CD4-positive, CD25-positive, alpha-beta regulatory T cell (primary cell): ENCODE measurements around the gene ZFYVE19. TPM values are rescaled to one million over a fixed set of nuclear protein-coding genes. Genes with fewer than 3 reads are reported as not detected.

ENCODE experiments used
- ATAC-seq, 2 donors: fragments of 150-1000 bp; cut with Tn5 transposase; one replicate each; pipeline ENCODE4 v1.10.0; 2021; ENCODE audit warnings: low read depth in 2 of 2, moderate number of reproducible peaks in 2 of 2, moderate library complexity in 1 of 2
- DNase-seq, 3 donors: peaks; one replicate each; pipeline versions ENCODE4 v3.0.0 to v3.0.0-alpha.2; 2012 to 2022; ENCODE audit warnings: mixed read lengths in 1 of 3
- H3K27ac ChIP-seq: one replicate; pipeline ENCODE4 v1.7.0; 2013; ENCODE audit warnings: mild to moderate bottlenecking, low read length; ENCODE audit not compliant: insufficient read depth, poor library complexity, severe bottlenecking
- H3K27me3 ChIP-seq: one replicate; pipeline ENCODE4 v1.7.0; 2013; ENCODE audit warnings: low read length; ENCODE audit not compliant: control insufficient read depth, insufficient read depth
- H3K36me3 ChIP-seq: one replicate; pipeline ENCODE4 v1.7.0; 2013; ENCODE audit warnings: mild to moderate bottlenecking, low read length, moderate library complexity; ENCODE audit not compliant: control insufficient read depth, insufficient read depth
- H3K4me1 ChIP-seq: 2 replicates; pipeline ENCODE4 v1.7.0; 2013; ENCODE audit warnings: mild to moderate bottlenecking, low read length; ENCODE audit not compliant: insufficient read depth, control insufficient read depth, poor library complexity, severe bottlenecking
- H3K4me3 ChIP-seq: one replicate; pipeline ENCODE4 v1.7.0; 2013; ENCODE audit warnings: low read depth, mild to moderate bottlenecking, low read length, moderate library complexity
- H3K9me3 ChIP-seq, 2 experiments: 1 replicate in 1 of 2; 2 replicates in 1 of 2; pipeline ENCODE4 v1.7.0; 2013; ENCODE audit warnings: low read length in 2 of 2, mild to moderate bottlenecking in 1 of 2, moderate library complexity in 1 of 2; ENCODE audit not compliant: control insufficient read depth in 2 of 2
- H3K27ac Mint-ChIP-seq, 3 donors: one replicate each; pipeline ENCODE4 v1.8.0; 2020 to 2022; ENCODE audit warnings: mild to moderate bottlenecking in 3 of 3, mixed read lengths in 3 of 3, moderate library complexity in 2 of 3
- H3K27me3 Mint-ChIP-seq: one replicate; pipeline ENCODE4 v1.8.0; 2022; ENCODE audit warnings: mild to moderate bottlenecking, mixed read lengths
- H3K36me3 Mint-ChIP-seq: one replicate; pipeline ENCODE4 v1.8.0; 2020; ENCODE audit warnings: mixed read lengths
- H3K4me1 Mint-ChIP-seq, 4 donors: one replicate each; pipeline ENCODE4 v1.8.0; 2020 to 2022; ENCODE audit warnings: mixed read lengths in 4 of 4, mild to moderate bottlenecking in 1 of 4
- H3K4me3 Mint-ChIP-seq, 4 donors: one replicate each; pipeline ENCODE4 v1.8.0; 2020 to 2022; ENCODE audit warnings: mild to moderate bottlenecking in 4 of 4, mixed read lengths in 4 of 4, moderate library complexity in 3 of 4
- H3K9me3 Mint-ChIP-seq, 7 donors: one replicate each; pipeline ENCODE4 v1.8.0; 2020 to 2022; ENCODE audit warnings: mixed read lengths in 7 of 7, mild to moderate bottlenecking in 3 of 7, moderate library complexity in 2 of 7
- polyA plus RNA-seq, 4 donors: library from polyadenylated mRNA; unstranded; fragments of 300-500 nt; fragmentation: Illumina TruSeq; gene quantifications; one replicate each; pipeline ENCODE4 v1.2.3, GENCODE V29; 2021
- total RNA-seq: library from RNA; stranded (reverse); gene quantifications from one replicate; pipeline ENCODE4 v1.2.3, GENCODE V29; 2022

The ZFYVE19 gene
- total and polyA plus RNA-seq, 5 donors from 2014 or later: 14.5 to 24.4 (median 15.7) TPM

- ATAC-seq (no peak), DNase-seq (no peak)
- Histone ChIP-seq H3K4me1 (peaks cover 16% of the 10 kb centered on the region), H3K9me3 (no peaks in the 10 kb centered on the region), H3K36me3 (no peaks in the 10 kb centered on the region), H3K27ac (no peak overlapping the region), H3K27me3 (peaks cover 8% of the 10 kb centered on the region), H3K4me3 (no peak overlapping the region)
- no peak overlapping the region for H3K27ac Mint-ChIP-seq
- H3K4me3 Mint-ChIP-seq: peak overlapping the region; percentile 32 to 81 (median 46)
- H3K4me1 Mint-ChIP-seq: peaks cover 0 to 27% (median 14%) of the 10 kb centered on the region in 4 donors
- peaks cover 35% of the 10 kb centered on the region for H3K27me3 Mint-ChIP-seq
- no peaks in the 10 kb centered on the region for H3K36me3 Mint-ChIP-seq
- H3K9me3 Mint-ChIP-seq: peaks cover 0 to 3% (median 0%) of the 10 kb centered on the region in 7 donors
Measured at GRCh38 chr15:40845511-40846284, 38.8 kb downstream of the ZFYVE19 start.

DNA sequence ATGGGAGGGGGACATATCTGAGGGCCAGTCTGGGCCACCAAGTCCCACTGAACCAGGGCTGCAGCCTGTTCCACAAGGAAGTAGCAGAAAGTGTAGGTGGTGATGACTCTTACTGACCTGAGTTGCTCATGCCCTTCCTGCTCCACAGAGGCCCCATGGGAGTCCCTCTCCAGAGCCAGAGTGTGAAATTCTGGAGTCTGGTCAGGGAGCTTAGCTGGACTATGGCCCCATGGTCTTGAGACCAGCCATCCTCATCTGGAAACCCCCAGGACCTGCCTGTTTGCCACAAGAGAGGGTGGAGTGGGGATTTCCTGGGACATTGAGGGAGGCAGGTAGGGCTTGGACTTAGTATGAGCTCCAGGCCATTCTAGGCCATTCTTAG, 39.9 kb downstream of the ZFYVE19 start:
- ATAC-seq (no peak), DNase-seq (no peak)
- no peaks in the 10 kb centered on the region for H3K36me3 ChIP-seq
- peaks cover 0 to 27% (median 14%) of the 10 kb centered on the region in 4 donors for H3K4me1 Mint-ChIP-seq
- H3K36me3 Mint-ChIP-seq: no peaks in the 10 kb centered on the region
- H3K27me3 ChIP-seq: peaks cover 8% of the 10 kb centered on the region
- H3K27me3 Mint-ChIP-seq: peaks cover 28% of the 10 kb centered on the region
- H3K4me1 ChIP-seq: peaks cover 16% of the 10 kb centered on the region
- H3K4me3 Mint-ChIP-seq: peak overlapping the region in 1 of 4 donors; percentile 36
- no peak overlapping the region for H3K4me3 ChIP-seq
- peaks cover 0 to 3% (median 0%) of the 10 kb centered on the region in 7 donors for H3K9me3 Mint-ChIP-seq
- no peaks in the 10 kb centered on the region for H3K9me3 ChIP-seq
- peak overlapping the region in 1 of 3 donors; percentile 86 for H3K27ac Mint-ChIP-seq
- no peak overlapping the region for H3K27ac ChIP-seq

DNA sequence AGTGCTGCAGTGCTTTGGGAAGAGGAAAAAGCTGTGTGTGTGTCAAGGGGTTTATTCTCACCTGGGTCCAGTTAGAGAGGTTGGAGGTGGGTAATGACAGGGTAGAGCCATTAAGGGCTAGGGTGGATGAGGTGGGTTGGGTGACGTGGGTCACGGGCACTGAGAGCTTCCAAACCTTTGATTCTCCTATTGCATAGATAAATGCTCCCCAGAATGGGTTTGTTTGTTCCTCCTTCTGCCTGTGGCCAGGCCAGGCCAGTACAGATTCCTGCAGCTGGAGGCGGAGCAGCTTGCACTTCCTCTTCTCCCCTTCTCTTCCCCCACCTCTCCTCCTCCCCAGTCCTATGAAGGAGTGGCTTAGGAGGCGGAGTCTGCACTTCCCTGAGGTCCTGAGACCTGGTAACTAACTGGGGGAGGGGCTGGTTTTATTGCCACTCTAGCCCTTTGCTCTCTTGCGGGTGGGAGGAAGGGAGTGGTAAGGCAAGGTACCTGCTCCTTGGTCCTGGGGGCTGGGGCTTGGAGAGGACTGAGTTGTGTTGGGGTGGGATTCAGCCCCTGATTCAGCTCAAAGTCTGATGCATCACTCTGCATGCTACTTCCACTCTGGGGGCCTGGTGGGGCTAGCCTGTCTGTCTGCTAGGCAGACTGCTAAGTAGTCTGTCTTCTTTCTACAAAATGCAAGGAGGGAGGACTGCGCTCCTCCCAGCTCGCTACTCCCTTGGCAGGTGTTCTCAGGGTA, 40.5 kb downstream of the ZFYVE19 start:
- peaks cover 16% of the 10 kb centered on the region for H3K4me1 ChIP-seq
- H3K4me3 Mint-ChIP-seq: peak overlapping the region in 2 of 4 donors; percentile 36 to 81
- DNase-seq: no peak
- peak overlapping the region in 2 of 3 donors; percentile 9 to 90 for H3K27ac Mint-ChIP-seq
- no peaks in the 10 kb centered on the region for H3K36me3 Mint-ChIP-seq
- peaks cover 0 to 3% (median 0%) of the 10 kb centered on the region in 7 donors for H3K9me3 Mint-ChIP-seq
- peaks cover 0 to 27% (median 14%) of the 10 kb centered on the region in 4 donors for H3K4me1 Mint-ChIP-seq
- no peak overlapping the region for H3K4me3 ChIP-seq
- H3K27ac ChIP-seq: no peak overlapping the region
- no peak for ATAC-seq
- H3K27me3 ChIP-seq: peaks cover 6% of the 10 kb centered on the region
- no peaks in the 10 kb centered on the region for H3K36me3 ChIP-seq
- no peaks in the 10 kb centered on the region for H3K9me3 ChIP-seq
- H3K27me3 Mint-ChIP-seq: peaks cover 22% of the 10 kb centered on the region

DNA sequence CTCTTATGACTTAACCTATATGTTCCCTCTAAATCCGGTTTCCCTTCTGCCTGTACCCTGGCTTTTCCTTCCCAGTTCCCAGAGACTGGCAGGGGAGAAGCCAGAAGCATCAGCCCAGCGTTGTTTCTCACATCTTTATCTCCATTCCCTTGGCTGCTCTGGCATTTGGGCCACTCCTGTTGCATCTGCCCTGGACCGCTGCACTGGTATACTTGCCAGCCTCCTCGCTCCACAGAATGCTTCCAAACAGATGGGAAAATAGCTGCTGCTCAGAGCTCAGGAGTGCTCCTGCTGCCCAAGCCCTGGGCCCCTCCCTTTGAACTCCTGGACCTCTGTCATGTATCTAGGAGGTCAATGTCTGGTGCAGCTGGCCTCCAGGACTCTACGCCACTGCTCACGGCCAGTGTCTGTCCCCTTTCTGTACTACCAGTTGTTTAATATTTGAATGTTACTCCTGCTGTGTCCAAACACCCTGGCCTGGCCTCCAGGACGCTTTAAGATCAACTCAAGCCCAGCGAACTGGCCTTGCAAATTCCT, 43.8 kb downstream of the ZFYVE19 start:
- H3K36me3 Mint-ChIP-seq: no peaks in the 10 kb centered on the region
- ATAC-seq (no peak), DNase-seq (no peak)
- no peak overlapping the region for H3K4me3 ChIP-seq
- H3K36me3 ChIP-seq: no peaks in the 10 kb centered on the region
- H3K9me3 Mint-ChIP-seq: peaks cover 0 to 3% (median 0%) of the 10 kb centered on the region in 7 donors
- H3K4me3 Mint-ChIP-seq: no peak overlapping the region
- no peak overlapping the region for H3K27ac Mint-ChIP-seq
- H3K9me3 ChIP-seq: no peaks in the 10 kb centered on the region
- H3K4me1 ChIP-seq: no peaks in the 10 kb centered on the region
- H3K27ac ChIP-seq: no peak overlapping the region
- peaks cover 0 to 14% (median 7%) of the 10 kb centered on the region in 4 donors for H3K4me1 Mint-ChIP-seq
- H3K27me3 Mint-ChIP-seq: peaks cover 13% of the 10 kb centered on the region
- no peaks in the 10 kb centered on the region for H3K27me3 ChIP-seq

- Mint-ChIP-seq H3K4me1 (peaks cover 0 to 7% (median 2%) of the 10 kb centered on the region in 4 donors), H3K27me3 (peaks cover 8% of the 10 kb centered on the region), H3K4me3 (no peak overlapping the region), H3K27ac (no peak overlapping the region), H3K9me3 (peaks cover 0 to 2% (median 0%) of the 10 kb centered on the region in 7 donors), H3K36me3 (peaks cover 3% of the 10 kb centered on the region)
- no peak overlapping the region for H3K27ac ChIP-seq
- H3K4me1 ChIP-seq: no peaks in the 10 kb centered on the region
- ATAC-seq: no peak
- no peaks in the 10 kb centered on the region for H3K9me3 ChIP-seq
- H3K27me3 ChIP-seq: no peaks in the 10 kb centered on the region
- H3K36me3 ChIP-seq: no peaks in the 10 kb centered on the region
- no peak for DNase-seq
- no peak overlapping the region for H3K4me3 ChIP-seq
Measured at GRCh38 chr15:40852529-40852928, 45.6 kb downstream of the ZFYVE19 start.

- peaks cover 3% of the 10 kb centered on the region for H3K36me3 Mint-ChIP-seq
- Histone ChIP-seq H3K27me3 (no peaks in the 10 kb centered on the region), H3K36me3 (no peaks in the 10 kb centered on the region), H3K9me3 (no peaks in the 10 kb centered on the region), H3K27ac (no peak overlapping the region), H3K4me3 (no peak overlapping the region), H3K4me1 (no peaks in the 10 kb centered on the region)
- no peak overlapping the region for H3K27ac Mint-ChIP-seq
- peaks cover 0 to 2% (median 0%) of the 10 kb centered on the region in 7 donors for H3K9me3 Mint-ChIP-seq
- no peak overlapping the region for H3K4me3 Mint-ChIP-seq
- ATAC-seq (no peak), DNase-seq (no peak)
- peaks cover 4% of the 10 kb centered on the region for H3K27me3 Mint-ChIP-seq
- H3K4me1 Mint-ChIP-seq: peaks cover 0 to 6% (median 3%) of the 10 kb centered on the region in 4 donors
Measured at GRCh38 chr15:40853241-40853890, 46.5 kb downstream of the ZFYVE19 start.

GRCh38 chr15:40854161-40854560, 47.3 kb downstream of the ZFYVE19 start:
- no peak overlapping the region for H3K4me3 Mint-ChIP-seq
- no peak overlapping the region for H3K27ac Mint-ChIP-seq

More at GRCh38 chr15:40854161-40854560, 47.3 kb downstream of the ZFYVE19 start:
- H3K4me1 ChIP-seq: no peaks in the 10 kb centered on the region
- H3K27me3 ChIP-seq: no peaks in the 10 kb centered on the region
- H3K9me3 ChIP-seq: no peaks in the 10 kb centered on the region
- Mint-ChIP-seq H3K9me3 (peaks cover 0 to 2% (median 0%) of the 10 kb centered on the region in 7 donors), H3K27me3 (peaks cover 8% of the 10 kb centered on the region), H3K36me3 (peaks cover 3% of the 10 kb centered on the region), H3K4me1 (peaks cover 0 to 12% (median 5%) of the 10 kb centered on the region in 4 donors)
- no peaks in the 10 kb centered on the region for H3K36me3 ChIP-seq
- ATAC-seq: no peak
- DNase-seq: no peak
- H3K4me3 ChIP-seq: no peak overlapping the region
- H3K27ac ChIP-seq: no peak overlapping the region
